Tibial nerve (tissue), 4 donors: Measurements from ENCODE around the gene SERPINA3. TPM values are rescaled to one million over a fixed set of nuclear protein-coding genes. Genes with fewer than 3 reads are reported as not detected.

Source experiments
- DNase-seq, 2 donors: peaks; one replicate each; pipeline ENCODE4 v3.0.0-alpha.2; 2019; ENCODE audit warnings: low spot score in 2 of 2
- H3K27ac ChIP-seq, 4 donors: fragments of 200-600 bp; sonication (generic) in 3 of 4; one replicate each; pipeline ENCODE4 v1.5.1; 2017 to 2019; ENCODE audit warnings: mild to moderate bottlenecking in 1 of 4
- H3K27me3 ChIP-seq, 2 donors: fragments of 200-600 bp; sonication (generic) in 1 of 2; one replicate each; pipeline versions ENCODE4 v1.5.1 to v1.6.0; 2017 to 2019
- H3K36me3 ChIP-seq, 3 donors: fragments of 200-600 bp; sonication (generic); one replicate each; pipeline ENCODE4 v1.5.1; 2018 to 2019
- H3K4me1 ChIP-seq, 4 donors: fragments of 200-600 bp; sonication (generic) in 3 of 4; one replicate each; pipeline ENCODE4 v1.5.1; 2017 to 2019
- H3K4me3 ChIP-seq, 4 donors: fragments of 200-600 bp; sonication (generic) in 3 of 4; one replicate each; pipeline ENCODE4 v1.5.1; 2017 to 2019; ENCODE audit warnings: mild to moderate bottlenecking in 1 of 4, moderate library complexity in 1 of 4
- H3K9me3 ChIP-seq, 4 donors: fragments of 200-600 bp; sonication (generic) in 3 of 4; one replicate each; pipeline ENCODE4 v1.5.1; 2017 to 2019
- EP300 ChIP-seq, 2 donors: sonication (generic); formaldehyde crosslinking; IDR thresholded peaks; one replicate each; pipeline ENCODE4 v1.6.1; 2017; ENCODE audit warnings: antibody characterized with exemption in 2 of 2, mild to moderate bottlenecking in 1 of 2
- POLR2A ChIP-seq, 2 donors: fragments of 450-650 bp; IDR thresholded peaks; one replicate each; pipeline ENCODE4 v1.6.1; 2017; ENCODE audit warnings: antibody characterized with exemption in 2 of 2, mild to moderate bottlenecking in 2 of 2, moderate library complexity in 2 of 2
- WGBS, 2 donors: methylation state at CpG; one replicate each; pipeline ENCODE4 v1.1.5; 2018; 5-methylcytosine and 5-hydroxymethylcytosine counted together
- total RNA-seq, 4 donors: library from RNA; depleted of rRNA; stranded (reverse); fragments of >200 nt; gene quantifications; one replicate each; pipeline ENCODE4 v1.1.0, GENCODE V29; 2016
- TF ChIP-seq, protein P1 (sequence below), 5 experiments: fragments of 200-600 bp in 3 of 5; fragments of 450-650 bp in 2 of 5; sonication (generic) in 3 of 5; IDR thresholded peaks; one replicate each; pipeline ENCODE4 v1.5.1; 2016 to 2019; ENCODE audit warnings: antibody characterized with exemption in 5 of 5, mild to moderate bottlenecking in 3 of 5, moderate library complexity in 2 of 5

SERPINA3 gene
- total RNA-seq, 4 donors from 2014 or later, result 85.0 to 339 (median 171) TPM

GRCh38 chr14:94670692-94671285, 58.6 kb downstream of the SERPINA3 start:
- Histone ChIP-seq H3K9me3 (no peaks in the 10 kb centered on the region), H3K27me3 (no peaks in the 10 kb centered on the region), H3K4me1 (no peaks in the 10 kb centered on the region), H3K36me3 (no peaks in the 10 kb centered on the region), H3K4me3 (no peak overlapping the region), H3K27ac (no peak overlapping the region)
- TF ChIP-seq, protein P1, sequence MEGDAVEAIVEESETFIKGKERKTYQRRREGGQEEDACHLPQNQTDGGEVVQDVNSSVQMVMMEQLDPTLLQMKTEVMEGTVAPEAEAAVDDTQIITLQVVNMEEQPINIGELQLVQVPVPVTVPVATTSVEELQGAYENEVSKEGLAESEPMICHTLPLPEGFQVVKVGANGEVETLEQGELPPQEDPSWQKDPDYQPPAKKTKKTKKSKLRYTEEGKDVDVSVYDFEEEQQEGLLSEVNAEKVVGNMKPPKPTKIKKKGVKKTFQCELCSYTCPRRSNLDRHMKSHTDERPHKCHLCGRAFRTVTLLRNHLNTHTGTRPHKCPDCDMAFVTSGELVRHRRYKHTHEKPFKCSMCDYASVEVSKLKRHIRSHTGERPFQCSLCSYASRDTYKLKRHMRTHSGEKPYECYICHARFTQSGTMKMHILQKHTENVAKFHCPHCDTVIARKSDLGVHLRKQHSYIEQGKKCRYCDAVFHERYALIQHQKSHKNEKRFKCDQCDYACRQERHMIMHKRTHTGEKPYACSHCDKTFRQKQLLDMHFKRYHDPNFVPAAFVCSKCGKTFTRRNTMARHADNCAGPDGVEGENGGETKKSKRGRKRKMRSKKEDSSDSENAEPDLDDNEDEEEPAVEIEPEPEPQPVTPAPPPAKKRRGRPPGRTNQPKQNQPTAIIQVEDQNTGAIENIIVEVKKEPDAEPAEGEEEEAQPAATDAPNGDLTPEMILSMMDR (IDR thresholded peaks at IDR 0.05), result no peak
- TF ChIP-seq EP300 (IDR thresholded peaks at IDR 0.05) (no peak), POLR2A (IDR thresholded peaks at IDR 0.05) (no peak)
- WGBS, 2 donors, result 78 to 81% methylated on average over 11 of the region's 11 CpGs
- no peak for DNase-seq

- Histone ChIP-seq H3K4me3 (no peak overlapping the region), H3K9me3 (no peaks in the 10 kb centered on the region), H3K27ac (no peak overlapping the region), H3K27me3 (no peaks in the 10 kb centered on the region), H3K36me3 (no peaks in the 10 kb centered on the region), H3K4me1 (no peaks in the 10 kb centered on the region)
- no peak for TF ChIP-seq EP300 (IDR thresholded peaks at IDR 0.05)
- TF ChIP-seq, protein P1 (IDR thresholded peaks at IDR 0.05), result peak in 2 of 5 experiments; percentile 17 to 32
- no peak for TF ChIP-seq POLR2A (IDR thresholded peaks at IDR 0.05)
- 72 to 79% methylated on average over 7 of the region's 7 CpGs for WGBS, 2 donors
- DNase-seq, result no peak
These were observed 59.8 kb downstream of the SERPINA3 start for GRCh38 chr14:94671870-94672444.

DNA sequence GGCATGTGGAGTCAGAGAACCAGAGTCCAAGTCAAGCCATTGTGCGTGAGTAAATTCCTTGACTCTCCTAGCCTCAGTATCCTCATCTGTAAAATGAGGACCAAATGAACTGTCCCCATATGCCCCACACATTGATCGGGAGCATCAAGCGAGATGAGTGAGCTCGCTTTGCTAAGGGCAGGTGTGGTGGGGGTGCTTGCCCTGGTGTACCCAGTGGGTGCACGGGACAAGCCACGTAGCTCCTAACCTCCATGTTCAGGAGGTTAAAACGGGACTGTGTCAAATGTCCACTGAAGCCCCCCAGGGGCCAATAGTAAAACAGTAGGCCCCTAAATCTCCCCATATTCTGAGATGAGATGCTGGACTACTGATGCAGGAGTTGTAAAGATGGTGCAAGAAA, 60.9 kb downstream of the SERPINA3 start:
- DNase-seq, result no peak
- 92 to 99% methylated on average over 6 to 7 of the region's 7 CpGs for WGBS, 2 donors

More for the DNA sequence above, 60.9 kb downstream of the SERPINA3 start:
- no peaks in the 10 kb centered on the region for H3K9me3 ChIP-seq
- no peaks in the 10 kb centered on the region for H3K36me3 ChIP-seq
- no peaks in the 10 kb centered on the region for H3K27me3 ChIP-seq
- no peaks in the 10 kb centered on the region for H3K4me1 ChIP-seq
- no peak for TF ChIP-seq EP300 (IDR thresholded peaks at IDR 0.05)
- TF ChIP-seq, protein P1 (IDR thresholded peaks at IDR 0.05), result no peak
- TF ChIP-seq POLR2A (IDR thresholded peaks at IDR 0.05), result no peak
- H3K4me3 ChIP-seq, result no peak overlapping the region
- no peak overlapping the region for H3K27ac ChIP-seq

Other genes starting within 250 kb of the SERPINA3 start
- not detected for gene SERPINA2, start 245.7 kb upstream of the SERPINA3 start, total RNA-seq
- 10 to 100 TPM in 2 of 4 donors, 1 to 10 TPM in 2; 5.7 to 13.9 (median 9.0) TPM for gene SERPINA1, start 223.8 kb upstream of the SERPINA3 start, total RNA-seq
- gene SERPINA11, start 159.6 kb upstream of the SERPINA3 start, total RNA-seq, result not detected
- not detected for gene SERPINA9, start 136.2 kb upstream of the SERPINA3 start, total RNA-seq
- gene SERPINA12, start 102.9 kb upstream of the SERPINA3 start, total RNA-seq, result not detected
- not detected for gene SERPINA4, start 50.9 kb upstream of the SERPINA3 start, total RNA-seq
- 10 to 100 TPM in 2 of 4 donors, 1 to 10 TPM in 2; 6.5 to 28.0 (median 10.2) TPM for gene SERPINA5, start 31.0 kb upstream of the SERPINA3 start, total RNA-seq
- 10 to 100 TPM in 1 of 4 donors, 1 to 10 TPM in 2, under 1 TPM in 1; 0.44 to 13.1 (median 2.2) TPM for gene GSC, start 157.7 kb downstream of the SERPINA3 start, total RNA-seq